AG08395 (cell line): ENCODE measurements around the gene ADARB2.
"Not testable (repeated sequence)": the region's sequence is repeated elsewhere in the genome, so short reads cannot be mapped to it uniquely, and the experiment has no call there.

ENCODE experiments used
- DNase-seq: peaks from one replicate; pipeline ENCODE4 v3.0.0; 2012; ENCODE audit warnings: mixed read lengths, low spot score

ADARB2 gene

DNA sequence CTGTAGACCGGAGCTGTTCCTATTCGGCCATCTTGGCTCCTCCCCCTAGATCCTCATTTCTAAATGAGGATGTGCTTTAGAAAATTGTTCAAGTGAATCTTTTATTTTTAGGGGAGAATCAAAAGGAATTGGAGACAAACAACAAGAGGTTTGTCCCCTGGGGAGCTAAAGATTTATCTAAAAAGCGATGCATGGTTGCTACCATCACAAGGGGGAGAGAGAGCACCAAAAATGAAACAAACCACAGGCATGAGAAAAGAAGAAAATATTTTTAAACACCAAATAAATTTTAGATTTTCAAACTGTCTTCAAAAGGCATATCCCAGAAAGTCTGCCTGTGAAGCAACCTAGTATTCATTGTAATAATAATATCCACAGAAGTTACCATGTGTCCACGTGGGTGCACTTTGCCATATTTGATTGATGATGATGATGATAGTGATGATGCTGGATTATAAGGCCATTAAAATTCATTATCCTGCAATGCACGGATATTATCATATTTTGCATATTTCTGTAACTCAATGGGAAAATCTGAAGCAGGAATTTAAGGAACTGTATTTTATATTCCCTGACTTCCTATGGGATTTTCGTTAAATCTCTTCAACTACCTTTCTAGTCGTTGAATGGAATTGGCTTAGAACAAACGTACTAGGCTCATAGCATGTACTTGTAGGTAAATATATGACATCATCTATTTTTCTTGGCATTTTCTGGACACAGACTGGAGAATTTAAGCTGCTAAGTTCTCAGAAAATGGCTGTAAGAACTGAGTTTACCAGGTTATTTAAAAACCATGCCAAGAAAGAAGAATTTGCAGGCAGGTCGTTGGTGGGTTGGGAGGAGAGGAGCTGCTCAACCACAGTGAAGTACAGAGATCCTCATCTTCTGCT is 509.6 kb downstream of the ADARB2 start:
- DNase-seq, result no peak

DNA sequence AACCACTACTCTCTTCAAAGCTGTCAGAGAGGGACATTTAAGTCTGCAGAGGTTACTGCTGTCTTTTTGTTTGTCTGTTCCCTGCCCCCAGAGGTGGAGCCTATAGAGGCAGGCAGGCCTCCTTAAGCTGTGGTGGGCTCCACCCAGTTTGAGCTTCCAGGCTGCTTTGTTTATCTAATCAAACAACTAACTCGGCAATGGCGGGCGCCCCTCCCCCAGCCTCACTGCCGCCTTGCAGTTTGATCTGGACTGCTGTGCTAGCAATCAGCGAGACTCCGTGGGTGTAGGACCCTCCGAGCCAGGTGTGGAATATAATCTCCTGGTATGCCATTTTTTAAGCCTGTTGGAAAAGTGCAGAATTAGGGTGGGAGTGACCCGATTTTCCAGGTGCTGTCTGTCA is 510.4 kb downstream of the ADARB2 start:
- DNase-seq, result not testable (repeated sequence)

DNA sequence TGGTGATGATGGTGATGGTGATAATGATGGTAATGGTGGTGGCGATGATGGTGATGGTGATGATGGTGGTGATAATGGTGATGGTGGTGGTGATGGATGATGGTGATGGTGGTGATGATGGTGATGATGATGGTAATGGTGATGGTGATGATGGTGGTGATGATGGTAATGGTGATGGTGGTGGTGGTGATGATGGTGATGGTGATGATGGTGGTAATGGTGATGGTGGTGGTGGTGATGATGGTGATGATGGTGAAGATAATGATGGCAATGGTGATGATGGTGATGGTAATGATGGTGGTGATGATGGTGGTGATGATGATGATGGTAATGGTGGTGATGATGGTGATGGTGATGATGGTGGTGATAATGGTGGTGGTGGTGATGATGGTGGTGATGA is 517.5 kb downstream of the ADARB2 start:
- not testable (repeated sequence) for DNase-seq

DNA sequence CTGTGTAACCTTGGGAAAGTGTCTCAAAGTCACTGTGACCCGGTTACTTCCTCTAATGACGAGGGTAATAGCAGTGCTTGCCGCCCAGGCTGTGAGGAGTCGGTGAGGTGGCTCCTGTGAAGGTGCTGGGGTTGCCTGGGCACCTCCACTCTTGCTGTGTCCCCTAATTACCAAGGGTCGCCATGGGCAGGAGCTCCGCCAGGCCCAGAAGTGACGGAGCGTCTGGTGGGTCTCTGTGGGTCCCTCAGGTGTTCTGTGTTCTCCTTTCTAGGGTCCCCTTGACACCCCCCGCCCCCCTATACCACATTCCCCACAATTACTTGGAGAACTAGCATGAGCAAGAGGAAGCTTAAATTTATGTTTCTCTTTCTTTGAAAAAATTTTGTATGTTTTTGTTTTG is 519.7 kb downstream of the ADARB2 start:
- DNase-seq, result no peak

DNA sequence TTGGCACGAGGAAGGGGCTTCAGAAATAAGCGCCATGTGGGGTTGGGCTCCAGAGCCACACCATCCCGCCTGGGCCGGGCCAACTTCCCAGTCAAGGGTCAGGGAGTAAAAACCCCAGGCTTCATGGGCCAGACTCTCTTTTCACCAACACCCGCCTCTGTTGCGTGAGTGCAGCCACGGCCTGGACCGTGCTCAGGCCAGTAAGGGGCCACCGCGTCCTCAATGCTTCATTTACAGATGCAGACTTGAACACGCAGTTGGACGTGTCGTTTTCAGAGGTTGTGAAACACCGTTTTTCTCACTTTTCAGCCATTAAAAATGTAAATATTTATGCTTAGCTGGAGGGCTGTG is 520.1 kb downstream of the ADARB2 start:
- DNase-seq, result no peak

DNA sequence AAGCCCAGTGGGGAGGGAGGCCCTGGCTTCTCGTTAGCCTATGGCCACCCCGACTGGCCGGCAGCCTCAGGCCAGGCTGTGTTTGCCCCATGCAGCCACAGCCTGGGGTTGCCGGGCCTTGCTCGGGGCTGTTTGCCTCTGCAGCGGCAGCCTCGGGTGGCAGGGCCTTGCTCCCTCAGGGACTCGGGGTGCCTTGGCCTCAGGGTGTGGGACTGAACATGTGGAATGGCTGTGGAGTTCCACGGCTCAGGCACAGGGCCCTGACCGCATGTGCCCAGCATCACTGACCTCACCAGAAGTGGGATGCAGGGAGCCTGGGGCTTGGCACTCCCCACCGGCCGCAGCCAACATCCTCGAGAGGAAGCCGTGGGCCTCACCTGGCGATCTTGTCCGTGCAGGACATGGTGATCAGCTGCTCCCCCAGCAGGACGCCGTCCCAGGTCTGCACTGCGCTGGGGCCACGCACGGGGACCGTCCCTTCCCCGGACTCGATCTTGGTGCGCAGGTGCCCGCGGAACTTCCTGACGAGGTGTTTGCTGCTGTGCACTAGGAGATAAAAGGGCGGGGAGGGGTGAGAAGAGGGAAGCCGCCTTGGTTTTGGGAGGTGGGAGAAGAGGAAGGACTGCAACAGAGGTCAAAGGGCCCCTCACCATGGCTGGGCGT is 520.6 kb downstream of the ADARB2 start:
- DNase-seq, result no peak

DNA sequence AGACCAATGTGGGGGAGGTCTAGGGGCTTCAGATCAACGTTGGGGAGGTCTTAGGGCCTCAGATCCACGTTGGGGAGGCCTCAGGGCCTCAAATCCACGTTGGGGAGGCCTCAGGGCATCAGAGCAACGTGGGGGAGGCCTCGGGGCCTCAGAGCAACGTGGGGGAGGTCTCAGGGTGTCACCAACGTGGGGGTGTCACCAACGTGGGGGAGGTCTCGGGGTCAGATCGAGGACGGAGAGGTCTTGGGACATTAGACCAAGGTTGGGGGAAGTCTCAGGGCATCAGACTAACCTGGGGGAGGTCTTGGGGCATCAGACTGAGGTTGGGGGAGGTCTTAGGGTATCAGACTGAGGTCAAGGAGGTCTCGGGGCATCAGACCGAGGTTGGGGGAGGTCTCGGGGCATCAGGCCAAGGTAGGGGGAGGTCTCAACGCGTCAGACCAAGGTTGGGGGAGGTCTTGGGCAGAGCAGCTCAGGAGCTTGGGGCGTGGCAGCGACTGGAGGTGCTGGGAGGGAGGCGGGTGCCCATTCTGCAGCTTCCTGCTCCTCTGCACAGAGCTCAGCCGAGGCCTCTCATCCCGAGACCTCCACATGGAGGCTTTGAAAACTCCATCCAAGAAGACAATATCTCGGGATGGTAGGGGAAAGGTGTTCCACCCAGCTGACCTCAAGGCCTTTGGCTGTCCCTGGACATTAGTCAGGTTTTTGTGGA is 521.3 kb downstream of the ADARB2 start:
- DNase-seq, result no peak

DNA sequence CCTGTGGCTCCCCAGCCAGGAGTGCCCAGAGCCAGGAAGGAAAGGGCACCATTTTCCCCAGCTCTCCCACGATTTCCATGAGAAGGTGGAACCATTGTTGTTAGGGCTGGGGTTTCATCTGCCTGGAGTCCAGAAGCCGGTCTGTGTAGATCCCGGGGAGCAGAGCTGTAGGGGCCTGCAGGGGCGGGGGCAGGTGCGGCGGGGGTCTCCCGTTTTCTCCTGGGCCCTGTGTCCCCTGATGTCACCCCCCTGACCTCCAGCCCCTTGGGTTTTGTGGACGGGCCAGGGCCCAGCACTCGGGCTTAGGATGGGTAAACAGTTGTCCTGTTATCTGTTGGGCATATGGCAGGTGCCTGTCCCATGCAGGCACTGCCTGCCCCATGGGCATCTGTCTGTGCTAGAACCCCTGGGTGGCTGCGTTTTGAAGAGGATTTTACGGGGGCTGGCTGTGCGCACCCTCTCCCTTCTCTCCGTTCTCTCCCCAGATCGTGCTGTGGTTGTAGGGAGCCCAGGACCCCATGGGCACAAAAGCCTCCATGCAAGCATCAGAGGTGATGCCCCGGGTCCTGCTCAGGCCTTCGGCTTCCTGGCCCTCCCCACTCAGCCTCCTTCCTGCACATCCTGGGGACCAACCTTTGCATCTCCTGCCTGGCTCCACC is 522.3 kb downstream of the ADARB2 start:
- DNase-seq, result no peak

DNA sequence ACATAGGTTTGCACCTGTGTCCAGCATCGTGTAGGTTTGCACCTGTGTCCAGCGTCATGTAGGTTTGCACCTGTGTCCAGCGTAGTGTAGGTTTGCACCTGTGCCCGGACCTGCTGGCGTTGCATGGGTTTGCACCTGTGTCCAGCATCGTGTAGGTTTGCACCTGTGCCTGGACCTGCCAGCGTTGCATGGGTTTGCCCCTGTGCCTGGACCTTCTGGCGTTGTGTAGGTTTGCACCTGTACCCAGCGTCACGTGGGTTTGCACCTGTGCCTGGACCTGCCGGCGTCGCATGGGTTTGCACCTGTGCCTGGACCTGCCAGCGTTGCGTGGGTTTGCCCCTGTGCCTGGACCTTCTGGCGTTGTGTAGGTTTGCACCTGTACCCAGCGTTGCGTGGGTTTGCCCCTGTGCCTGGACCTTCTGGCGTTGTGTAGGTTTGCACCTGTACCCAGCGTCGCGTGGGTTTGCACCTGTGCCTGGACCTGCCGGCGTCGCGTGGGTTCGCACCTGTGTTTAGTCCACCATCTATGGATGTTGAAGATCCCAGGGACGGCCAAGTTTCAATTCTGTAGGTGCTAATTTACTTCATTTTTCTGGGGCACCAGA is 523.2 kb downstream of the ADARB2 start:
- no peak for DNase-seq

DNA sequence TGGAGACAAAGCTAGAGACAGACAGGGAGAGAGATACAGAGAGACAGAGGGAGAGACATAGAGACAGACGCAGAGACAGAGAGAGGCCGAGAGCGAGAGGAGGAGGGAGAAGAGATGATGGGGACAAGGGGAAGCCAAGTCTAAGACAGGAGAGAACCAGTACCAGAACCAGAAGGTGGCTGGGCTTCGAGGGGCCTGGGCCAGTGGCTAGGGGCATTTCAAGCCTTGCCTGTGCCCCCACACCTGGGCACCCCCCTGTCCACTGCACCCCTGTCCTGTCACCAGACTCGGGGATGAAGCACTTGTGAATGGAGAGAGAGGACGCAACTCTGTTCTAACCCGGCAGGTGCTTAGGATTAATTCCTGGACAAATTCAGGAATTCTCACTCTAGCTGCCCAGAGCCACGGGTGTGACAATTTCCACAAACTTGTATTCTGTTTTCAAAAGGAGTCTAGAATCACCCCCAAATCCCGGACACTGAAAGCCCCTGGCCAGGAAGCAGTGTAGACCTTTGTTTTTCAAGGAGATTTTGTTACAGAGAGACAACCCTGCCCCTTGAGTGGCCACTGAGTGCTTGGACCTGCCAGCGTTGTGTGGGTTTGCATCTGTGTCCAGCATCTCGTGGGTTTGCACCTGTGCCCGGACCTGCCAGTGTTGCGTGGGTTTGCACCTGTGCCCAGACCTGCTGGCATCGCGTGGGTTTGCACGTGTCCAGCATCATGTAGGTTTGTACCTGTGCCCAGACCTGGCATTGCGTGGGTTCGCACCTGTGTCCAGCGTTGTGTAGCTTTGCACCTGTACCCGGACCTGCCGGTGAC is 523.9 kb downstream of the ADARB2 start:
- no peak for DNase-seq

DNA sequence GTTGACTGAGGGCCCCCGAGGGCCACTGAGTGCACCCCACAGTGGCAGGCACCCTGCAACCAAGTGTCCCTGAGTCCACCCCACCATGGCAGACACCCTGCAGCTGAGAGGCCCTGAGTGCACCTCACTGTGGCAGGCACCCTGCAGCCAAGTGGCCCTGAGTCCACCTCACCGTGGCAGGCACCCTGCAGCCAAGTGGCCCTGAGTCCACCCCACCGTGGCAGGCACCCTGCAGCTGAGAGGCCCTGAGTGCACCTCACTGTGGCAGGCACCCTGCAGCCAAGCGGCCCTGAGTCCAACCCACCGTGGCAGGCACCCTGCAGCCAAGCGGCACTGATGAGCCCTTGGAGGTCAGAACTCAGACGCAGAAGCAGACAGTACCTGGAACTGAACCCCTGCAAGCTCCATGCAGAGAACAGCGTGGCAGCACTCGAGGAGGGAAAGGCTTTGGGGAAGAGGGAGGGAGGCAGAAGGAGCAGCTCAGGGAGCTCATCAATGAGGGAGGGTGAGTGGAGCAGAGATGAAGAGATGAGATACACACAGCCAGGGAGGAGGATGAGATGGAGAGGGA is 524.7 kb downstream of the ADARB2 start:
- DNase-seq, result no peak

DNA sequence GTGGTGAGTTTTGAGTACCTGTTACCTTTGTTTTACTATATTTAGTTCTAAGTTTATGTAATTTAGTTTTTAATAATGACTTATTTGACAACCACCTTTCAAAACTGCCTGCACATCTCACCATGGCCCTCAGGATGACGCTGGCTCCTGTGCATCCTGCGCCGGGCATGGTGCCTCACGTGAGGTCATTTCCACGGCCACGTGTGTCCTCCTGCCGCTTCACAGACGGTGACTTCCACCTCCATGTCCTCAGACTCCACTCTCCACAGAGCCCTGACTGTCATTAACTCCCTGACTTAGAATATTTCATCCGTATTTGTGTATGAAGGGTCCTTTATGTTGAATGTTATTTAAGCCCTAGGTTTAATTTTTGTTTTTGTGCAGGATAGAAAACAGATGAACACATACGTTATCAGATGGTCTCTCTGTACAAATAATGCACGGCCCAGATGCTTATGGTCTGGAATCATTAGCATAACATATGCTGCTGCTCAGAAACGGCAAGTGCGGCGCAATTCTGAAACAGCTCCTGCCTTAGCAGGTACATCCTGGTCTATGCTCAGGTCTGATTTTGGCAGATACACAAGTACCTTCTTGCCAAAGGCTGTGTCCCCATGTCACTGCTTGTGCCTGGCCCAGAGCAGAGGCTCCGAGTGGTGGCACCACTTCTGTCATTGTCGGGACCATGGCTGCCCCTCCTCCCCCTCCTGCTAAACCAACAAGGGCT is 525.3 kb downstream of the ADARB2 start:
- DNase-seq, result no peak

DNA sequence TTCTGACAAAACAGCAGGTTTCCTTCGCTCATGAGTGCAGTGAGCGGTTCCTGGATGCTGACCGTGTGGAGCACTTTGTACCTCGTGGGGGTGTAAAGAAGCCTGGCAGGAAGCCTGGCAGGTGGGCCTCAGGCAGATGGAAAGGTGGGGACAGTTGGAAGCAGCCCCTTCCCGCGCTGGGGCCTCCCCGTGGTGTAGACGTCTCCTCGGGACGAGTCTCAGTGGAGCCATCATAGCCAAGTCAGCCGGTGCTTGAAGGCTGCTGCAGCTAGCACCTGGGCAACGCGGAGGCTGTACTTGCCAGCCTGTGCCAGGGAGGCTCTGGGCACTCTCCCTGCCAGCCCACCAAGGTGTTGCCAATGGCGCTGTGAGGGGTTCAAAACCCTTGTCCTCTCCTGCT is 526.7 kb downstream of the ADARB2 start:
- DNase-seq, result no peak

DNA sequence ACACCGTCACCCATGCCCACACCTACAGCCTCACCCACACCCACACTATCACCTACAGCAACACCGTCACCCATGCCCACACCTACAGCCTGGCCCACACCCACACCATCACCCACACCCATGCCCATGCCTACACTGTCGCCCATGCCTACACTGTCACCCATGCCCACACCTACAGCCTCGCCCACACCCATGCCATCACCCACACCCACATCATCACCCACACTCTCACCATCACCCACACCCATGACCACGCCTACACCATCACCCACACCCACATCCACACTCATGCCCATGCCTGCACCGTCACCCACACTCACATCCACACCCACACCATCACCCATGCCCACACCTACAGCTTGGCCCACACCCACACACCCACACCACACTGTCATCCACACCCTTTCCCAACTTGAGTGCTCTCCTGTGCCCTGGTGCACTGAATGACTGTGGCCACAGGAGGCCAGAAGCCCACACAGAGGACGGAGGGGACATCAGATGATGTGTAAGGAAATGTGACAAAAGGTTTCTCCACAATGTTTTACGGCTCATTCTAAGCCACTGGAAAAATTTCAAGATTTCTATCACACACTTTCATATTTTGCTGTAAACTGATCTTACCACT is 527.9 kb downstream of the ADARB2 start:
- DNase-seq, result no peak

DNA sequence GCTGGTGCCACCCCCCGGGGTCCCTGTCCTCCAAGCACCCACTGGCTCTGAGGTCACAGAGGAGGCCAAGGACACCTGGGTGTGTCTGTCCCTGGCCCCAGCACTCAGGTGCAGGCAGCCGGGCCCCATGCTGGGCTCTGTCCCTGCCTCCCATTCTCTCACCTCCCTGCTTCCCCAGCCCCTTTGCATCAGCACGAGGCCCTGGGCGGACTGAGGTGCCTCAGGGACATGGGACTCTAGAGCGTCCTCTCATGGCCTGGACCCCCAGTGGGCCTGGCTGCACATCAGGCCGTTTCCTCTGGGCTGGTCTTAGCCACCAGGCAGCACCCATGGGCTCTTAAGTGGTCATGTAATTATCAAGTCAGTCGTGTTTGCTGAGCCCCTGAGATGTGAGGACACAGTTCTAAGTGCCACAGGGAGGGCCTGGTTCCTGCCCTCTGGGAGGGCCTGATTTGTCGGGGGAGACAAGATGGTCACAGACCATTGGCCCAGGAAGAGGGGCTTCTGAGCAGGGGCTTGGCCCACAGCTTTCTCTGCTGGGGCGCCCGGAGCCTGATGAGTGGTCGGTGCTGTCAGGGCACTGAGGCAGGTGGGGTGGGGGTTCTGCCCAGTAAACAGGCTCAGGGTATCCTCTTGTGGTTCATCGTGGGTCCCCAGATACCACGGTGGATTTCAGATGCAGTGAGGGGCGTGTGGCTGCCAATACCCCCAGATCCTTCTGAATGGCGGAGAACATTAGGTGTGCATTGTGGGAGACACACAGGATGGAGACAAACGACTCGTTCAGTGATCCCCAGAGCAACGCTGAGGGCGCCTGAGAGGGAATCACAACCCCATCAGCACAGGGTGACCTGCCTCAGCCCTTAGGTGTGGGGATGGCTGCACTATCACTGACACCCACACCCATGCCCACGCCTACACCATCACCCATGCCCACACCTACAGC is 528.7 kb downstream of the ADARB2 start:
- DNase-seq, result no peak

DNA sequence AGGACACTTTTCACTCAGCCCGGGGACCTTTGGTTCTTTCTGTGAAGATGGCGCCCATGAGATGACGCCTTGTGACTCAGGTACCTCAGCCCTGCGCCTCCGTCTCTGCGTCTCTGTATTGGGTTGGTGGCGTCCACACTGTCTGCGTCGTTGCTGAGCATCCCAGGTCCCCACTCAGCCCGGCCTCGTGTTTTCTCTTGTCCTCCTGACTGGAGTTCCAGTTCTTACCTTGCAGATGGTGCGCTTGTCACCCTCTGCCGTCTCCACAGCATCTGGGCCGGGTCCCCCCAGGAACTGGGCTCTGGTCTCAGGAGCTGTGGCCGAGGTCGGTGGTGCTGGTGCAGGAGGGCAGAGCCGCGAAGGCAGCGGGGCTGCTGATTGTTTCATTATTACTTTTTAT is 530.7 kb downstream of the ADARB2 start:
- DNase-seq, result no peak

DNA sequence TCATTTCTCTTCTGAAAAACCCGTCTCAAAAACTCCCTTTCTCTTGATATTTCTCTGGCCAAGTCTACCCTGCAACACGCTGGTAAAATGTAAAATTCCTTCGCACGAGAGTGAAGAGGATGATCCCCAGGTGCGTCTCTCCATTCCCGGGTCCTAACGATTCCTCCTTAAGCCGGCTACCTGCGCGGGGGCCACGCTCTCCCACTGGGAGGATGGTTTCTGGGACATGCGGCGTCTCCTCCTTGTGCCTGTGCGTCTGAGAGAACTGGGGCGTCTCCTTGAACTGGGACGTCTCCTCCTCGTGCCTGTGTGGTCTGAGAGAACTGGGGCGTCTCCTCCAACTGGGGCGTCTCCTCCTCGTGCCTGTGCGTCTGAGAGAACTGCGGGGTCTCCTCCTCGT is 531.2 kb downstream of the ADARB2 start:
- no peak for DNase-seq

DNA sequence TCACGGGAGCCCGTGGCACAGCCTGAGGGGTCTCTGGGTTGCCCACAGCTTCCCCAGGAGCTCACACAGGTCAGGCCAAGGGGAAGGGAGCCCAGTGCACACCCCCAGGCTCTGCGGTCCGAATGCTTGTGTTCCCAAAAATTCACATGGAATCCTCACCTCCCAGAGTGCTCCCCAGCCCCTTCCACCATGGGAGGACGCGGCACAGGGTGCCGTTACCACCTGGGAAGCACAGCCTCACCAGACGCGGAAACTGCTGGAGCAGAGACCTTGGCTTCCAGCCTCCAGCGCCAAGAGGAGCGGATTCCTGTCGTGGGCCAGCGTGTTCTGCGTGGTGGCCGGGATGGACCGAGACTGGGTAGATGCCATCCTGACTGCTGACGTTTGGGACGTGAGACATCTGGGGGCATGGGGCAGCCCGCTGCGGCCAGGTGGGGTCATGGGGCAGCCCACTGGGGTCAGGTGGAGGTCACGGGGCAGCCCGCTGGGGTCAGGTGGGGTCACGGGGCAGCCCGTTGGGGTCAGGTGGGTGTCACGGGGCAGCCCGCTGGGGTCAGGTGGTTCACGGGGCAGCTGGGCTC is 531.8 kb downstream of the ADARB2 start:
- no peak for DNase-seq
